GM18517 (cell line): ENCODE results near the gene AP1G2.
A peak's percentile ranks its signal among the peaks of the same experiment; 100 is the strongest.

Experiments used
- ATAC-seq: cut with Tn5 transposase; IDR thresholded peaks from one replicate; pipeline ENCODE4 v1.9.1; 2021; ENCODE audit warnings: mild to moderate bottlenecking, moderate library complexity; ENCODE audit not compliant: unreplicated experiment

AP1G2 gene

DNA sequence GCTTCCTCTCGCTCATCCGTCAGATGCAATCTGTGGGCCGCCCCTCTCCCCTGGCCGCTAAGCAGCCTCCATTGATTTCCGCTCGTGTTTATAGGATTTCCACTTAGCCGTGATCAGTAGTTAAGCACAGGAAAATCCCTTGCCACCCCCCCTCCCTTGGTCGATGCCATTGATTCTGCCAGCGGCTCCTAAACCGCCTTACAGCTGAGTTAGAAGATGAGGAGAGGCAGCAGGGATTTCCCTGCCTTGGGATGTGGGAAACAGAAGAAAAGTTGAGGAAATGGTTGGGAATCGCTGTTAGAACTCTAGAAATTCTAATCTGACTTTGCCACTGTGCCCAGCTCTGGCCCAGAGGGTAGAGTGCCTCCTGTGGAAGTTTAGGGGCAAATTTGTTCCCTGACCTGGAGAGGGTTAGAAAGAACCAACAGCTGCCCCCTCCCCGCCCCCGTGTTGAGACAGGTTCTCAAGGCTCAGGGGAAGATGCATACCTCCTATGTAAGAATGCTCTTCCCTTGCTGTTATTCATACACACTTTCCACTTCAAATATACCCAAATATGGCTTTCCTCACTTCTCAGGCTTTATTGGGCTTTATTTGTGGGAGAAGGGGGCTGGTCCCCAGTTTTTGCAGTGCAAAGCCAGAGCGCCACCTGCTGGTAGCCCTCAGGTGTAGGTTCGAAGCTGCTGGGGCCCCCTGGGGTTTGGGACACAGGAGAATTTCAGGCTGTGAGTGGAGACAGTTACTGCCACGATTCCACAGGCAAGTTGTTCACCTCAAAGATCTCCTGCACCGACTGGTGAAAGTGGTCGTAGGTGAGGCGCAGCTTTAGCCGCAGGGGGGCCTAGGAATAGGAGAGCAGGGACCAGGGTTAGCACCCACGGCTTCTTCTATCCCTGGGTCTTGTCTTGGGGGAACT, 8.3 kb downstream of the AP1G2 start:
- no peak for ATAC-seq

DNA sequence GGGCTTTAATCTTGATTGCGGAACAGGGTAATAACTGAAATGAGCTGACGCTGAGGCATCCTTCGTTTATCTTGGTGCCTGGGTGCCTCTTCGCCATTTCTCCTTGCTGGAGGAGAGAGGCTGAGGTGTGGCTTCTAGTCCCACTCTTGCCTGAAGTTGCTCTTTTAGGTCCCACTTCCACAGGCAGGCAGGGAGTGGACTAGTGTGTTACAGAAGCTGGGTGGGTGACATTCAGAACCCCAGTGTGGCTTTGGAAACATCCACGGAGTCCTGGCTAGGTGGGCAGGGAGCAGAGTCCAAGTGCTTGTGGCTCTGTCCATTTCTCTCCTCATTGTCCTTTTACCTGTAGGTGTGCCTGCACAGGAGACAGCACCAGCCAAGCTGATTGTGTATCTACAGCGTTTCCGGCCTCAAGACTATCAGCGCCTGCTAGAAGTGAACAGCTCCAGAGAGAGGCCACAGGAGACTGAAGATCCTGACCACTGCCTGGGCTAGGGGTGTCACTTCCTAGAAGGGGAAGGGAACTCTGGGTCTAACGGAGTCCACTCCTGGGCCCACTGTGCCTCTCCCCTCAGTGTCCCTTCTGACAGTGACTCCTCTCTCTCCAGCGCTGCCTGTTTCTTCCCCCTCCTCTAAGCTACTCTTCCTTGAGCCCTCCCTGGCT, 9.1 kb downstream of the AP1G2 start:
- ATAC-seq: no peak

DNA sequence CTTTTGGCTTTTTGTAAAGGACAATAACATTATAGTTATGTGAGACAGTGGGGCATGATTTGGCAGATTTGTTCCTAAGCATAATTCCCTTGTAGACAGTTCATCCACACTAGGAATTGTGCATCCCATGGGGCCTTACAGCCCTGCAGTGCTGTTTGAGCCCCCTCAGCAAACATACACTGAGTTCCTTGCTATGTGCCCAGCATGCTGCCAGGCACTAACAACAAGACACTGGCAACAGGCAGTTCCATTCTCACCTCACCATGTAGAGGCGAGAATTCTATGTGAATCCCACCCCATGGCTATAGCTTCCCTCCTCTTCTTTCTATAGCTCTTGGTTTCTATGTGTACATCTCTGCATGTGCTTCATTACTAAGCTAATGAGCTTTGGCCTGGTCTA, 9.6 kb downstream of the AP1G2 start:
- ATAC-seq: no peak

DNA sequence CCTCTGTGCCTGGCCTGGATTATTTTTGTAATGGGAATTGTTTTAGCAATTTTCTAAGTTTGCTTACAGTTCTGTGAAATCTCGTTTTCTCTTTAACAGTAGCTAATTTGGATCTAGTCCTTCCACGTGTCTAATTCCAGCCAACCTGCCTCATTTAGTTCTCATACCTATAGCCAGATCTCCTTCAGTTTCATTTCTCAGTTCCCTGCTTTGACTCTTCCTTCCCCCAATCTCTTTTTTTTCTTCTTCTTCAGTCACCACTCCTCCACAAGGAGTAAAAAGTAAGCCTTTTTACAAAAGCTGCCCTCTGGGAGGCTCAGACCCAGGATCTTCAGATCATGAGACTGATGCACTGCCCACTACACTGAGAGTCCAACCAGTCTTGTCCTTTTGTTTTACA, 10.1 kb downstream of the AP1G2 start:
- ATAC-seq: no peak

DNA sequence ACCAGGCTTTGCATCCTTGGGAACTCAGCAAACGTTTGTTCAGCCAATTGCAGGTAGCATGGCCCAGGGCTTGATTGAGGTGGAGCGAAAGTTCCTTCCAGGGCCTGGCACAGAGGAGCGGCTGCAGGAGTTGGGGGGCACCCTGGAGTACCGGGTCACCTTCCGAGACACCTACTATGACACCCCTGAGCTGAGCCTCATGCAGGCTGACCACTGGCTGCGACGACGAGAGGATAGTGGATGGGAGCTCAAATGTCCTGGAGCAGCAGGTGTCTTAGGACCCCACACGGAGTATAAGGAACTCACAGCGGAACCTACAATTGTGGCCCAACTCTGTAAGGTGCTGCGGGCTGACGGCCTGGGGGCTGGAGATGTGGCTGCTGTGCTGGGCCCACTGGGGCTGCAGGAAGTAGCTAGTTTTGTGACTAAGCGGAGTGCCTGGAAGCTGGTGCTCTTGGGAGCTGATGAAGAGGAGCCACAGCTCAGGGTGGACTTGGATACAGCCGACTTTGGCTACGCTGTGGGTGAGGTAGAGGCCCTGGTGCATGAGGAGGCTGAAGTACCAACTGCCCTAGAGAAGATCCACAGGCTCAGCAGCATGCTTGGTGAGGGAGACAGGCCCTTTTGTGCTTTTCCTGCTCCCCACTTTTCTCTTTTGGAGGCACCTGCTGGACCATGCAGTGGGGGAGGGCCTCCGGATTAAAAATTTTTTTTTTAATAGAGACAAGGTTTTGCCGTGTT, 10.7 kb downstream of the AP1G2 start:
- no peak for ATAC-seq

DNA sequence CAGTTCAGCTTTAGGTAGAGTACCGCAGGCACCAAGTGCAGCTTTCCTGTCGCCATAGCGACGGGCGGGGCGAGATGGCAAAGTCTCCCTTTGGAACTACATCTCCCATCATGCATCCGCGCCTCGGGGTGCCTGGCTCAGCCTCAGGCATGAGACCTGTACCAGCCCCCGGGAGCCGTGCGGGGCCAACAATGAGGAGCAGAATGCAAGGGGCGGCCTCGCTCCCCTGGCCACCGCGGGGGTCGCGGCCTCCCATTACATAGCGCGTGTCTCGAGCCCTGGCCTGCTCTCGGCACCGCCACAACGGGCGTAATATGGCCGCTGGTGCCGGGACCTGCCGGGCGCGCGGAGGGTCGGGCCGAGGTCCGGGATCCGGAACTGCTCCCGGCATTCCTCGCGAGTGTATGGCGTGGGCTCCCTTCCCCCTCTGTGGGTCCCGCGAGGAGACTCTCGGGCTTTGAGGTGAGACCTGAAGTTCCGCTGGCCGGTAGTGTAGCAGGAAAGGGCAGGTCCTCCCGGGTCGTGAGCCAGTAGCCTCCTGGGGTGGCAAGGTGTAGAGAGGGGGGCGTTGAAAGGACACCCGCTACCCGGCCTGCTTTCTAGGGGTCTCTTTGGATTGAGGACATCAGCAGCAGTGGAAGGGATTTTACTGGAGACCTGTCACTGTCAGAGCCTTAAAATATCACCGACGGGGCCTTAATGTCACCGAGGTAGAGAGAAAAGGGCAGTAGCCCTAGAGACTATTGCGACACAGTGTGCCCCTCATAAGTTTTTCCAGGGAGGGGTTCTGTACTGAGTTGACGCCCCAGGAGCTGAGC, 11.5 kb downstream of the AP1G2 start, which contains the start of gene THTPA:
Gene THTPA (plus strand): TSS at position 390 of the 818 bp plus-strand sequence. CDS start 487 bp downstream, outside the sequence.
- peak; percentile 88 for ATAC-seq

DNA sequence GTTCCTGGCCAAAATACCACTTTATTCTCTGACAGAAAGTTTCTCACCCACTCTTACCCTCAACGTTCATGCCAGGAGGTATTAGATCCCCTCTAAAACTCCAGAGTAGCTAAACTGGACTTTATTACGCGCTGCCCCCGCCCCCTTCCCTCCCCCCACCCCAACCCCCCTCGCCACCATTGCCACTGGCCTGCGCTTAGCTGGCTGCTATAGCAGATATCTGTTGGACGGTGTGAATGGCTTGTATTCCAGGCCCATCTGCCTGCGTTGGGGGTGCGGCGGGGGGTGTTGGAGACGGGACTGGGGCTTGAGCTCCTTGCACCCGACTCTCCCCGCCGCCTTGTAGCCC, 12.1 kb downstream of the AP1G2 start:
- no peak for ATAC-seq

DNA sequence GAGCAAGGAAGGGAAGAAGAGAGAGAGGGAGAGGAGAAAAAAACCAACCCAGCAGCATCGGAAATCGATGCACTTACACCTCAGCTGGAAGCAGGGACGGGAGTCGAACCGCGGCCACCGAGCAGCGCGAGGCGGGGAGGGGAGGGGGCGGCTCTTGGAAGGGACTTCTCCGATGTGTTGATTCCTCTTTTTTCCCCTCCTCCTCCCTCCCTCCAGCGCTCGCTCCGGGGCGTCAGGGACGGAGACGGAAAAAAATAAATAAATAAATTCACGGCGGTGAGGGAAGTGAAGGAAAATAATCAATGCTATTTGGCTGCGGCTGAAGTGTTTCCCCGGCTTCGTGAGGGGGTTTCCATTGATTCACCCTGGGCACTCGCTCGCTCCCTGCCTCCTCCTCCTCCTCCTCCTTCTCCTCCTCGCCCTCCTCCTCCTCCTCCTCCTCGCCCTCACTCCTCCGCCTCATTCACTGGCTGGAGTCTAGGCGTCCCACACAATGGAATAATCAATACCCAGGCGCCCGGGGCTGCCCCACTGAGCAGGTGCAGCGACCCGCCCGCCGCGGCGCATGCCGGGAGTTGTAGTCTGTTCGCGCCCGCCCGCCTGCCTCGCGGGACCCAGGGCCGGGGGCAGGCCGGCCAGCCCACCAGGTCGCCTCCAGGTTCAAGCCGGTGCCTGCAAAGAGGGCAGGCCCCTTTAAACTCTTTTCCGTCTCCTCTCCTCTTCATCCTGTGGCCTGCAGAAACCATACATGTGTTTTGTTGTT, 16.1 kb downstream of the AP1G2 start, which contains the start of gene ZFHX2:
Gene ZFHX2 (minus strand): TSS at position 500 of the 763 bp plus-strand sequence. CDS start 16,440 bp downstream, outside the sequence.
- ATAC-seq: no peak

DNA sequence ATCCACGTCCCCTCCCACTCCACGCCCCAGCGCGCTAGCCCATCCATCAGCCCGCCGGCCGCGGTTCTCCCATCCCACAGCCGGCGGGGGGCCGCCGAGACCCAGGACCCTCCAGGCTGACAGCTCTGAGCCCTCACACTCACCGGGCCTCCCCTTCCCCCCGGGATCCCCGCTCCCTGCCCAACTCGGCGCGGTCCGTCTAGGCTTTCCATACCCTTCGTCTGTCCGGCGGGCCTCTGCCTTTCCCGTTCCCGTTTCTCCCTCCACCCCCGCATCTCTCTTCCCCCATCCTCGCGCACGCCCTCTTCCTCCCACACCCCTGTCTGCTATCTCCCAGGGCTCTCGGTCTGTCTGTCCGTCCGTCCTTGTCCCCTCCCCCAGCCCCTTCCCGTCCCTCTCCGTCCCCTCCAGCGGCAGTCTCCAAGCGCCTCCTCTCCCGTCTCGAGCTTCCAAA, 16.8 kb downstream of the AP1G2 start:
- ATAC-seq: no peak

DNA sequence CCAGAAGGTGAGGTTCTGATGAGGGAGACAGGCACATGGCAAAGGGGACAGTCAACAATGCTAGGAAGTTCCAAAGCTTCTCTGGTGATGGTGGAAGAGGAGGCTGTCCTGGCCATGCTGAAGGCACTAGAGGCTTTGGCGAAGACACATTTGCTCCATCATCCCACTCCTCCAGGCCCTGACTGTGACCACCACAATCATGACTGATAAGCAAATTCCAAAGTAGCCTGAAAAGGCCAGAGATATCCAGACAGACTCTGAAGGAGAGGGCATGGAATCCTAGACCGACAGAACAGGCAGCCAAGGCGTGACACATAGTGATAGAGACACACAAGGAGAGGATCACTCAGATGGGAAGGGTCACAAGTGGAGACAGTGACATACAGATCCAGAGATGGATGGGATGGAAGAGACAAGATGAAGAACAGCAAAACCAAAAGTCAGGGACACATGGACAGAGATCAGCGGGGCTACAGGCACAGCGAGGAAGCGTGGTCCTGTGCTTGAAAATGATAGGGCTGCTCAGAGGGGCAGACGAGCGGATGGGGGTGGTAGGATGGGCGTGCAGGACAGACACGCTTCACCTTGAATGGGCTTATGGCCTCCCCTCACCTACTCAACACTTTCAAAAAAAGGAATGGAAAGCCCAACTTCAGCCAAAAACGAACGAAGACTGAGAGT, 17.3 kb downstream of the AP1G2 start:
- ATAC-seq: no peak

DNA sequence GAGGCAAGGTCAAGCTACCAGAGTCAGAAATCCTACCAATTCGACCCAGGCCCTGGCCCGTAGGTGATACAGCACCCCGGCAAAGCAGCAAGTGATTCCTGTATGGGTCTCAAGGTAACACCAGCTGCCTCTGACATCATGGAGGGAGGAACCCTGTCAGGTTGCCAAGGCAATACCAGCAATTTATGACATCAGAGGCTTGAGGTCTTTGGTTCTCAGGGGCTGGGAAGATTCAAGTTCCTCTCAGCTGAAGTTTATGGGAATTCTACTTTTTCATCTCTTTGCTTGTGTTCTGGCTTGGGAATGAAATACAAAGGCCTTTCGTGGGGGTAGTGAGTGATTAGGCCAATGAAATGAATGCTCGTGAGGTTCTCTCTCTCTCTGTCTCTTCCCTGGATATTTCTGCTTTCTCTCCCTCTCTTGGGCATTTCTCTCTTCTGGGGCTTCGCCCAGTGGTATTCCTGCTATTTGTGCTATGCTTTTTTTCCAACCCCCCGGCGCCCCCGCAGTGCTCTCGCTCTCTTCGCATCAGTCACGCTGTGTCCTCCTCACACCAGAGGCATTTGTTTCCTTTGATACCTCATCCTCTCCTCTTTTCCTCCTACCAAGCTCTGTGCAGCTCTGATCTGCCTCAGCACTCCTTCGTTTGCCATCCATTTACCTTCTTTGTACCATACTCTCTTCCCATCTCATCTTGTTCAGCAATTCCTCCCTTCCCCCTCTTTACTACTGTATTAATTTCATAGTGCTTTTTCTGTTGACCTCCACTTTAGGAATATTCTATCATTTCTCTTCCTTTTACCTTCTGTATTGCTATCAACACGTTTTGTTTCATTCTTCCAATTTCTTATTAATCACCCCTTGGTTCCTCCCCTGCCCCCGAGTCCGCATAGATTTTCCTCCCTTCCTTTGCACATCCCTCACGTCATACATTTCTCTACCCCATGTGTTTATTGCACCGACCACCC, 19.0 kb downstream of the AP1G2 start:
- no peak for ATAC-seq

DNA sequence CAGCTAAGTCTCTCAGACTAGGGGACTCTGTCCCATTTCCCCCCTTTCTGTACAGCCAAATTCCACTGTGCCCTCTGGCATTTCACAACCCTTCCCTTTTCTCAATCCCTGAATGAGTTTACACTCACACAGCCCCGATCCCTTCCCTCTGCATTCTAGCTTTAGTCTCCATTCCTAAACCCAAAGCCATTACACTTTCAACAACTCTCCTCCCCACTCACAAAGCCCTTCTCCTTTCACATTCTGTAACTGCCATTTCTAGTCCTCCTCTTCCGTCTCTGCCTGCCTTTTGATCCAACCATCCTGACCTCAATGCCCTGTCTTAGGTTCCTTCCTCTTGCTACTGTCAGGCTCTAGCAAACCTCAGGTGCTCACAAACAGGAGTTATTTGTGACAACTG, 19.7 kb downstream of the AP1G2 start:
- ATAC-seq: no peak

DNA sequence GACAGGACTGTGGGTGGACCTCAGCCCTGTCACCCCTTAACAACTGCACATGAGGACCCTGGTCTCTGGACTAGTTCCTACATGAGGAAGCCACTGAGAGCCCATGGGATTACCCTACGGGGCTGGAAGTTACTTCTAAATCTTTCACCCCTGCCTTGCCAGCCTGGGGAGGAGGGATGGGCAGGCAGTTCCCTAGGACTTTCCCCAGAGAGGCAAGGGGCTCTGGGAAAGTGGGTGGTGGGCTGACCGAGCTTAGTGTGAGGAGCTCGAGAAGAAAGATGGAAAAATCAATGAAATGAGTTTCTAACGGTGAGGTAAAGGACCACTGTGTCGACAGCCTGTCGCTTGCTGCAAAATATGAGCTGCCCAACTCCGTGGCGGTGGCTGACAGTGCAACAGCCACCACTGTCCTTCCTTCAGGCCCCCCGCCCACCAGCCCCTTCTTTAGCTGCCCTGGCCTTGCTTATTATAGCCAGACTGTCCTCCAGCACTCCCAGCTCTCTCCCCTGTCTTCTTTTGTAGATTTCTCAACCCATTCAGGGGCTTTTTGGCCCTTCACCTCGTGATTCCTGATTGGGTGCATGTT, 21.0 kb downstream of the AP1G2 start:
- no peak for ATAC-seq

DNA sequence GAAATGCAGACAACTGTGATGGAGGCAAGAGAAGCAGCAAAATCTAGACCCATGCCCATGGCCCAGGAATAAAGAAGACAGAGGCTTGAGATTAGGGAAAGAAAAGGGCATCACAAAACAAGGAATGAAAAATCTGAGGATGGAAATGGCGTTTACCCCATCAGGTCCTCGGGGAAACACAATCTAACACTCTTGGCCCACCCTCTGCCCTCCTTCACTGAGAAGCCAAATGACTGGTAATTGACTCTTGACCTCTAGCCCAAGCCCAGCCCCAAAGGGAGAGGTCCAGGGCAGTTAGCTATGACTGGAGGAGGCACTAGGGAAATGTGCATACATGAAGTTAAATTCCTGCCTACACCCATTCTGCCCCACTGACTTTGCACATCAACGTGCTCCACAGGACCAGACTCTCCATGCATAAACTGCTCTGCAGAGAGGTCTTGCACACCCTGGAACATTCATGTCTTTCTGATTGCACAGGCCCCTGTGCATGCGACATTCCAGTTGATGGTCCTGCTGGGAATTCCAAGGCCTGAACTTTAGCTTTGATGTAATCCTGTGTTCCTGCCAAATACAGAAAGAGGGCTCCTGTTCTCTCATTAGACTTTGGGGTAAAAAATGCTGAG, 21.7 kb downstream of the AP1G2 start:
- ATAC-seq: no peak

DNA sequence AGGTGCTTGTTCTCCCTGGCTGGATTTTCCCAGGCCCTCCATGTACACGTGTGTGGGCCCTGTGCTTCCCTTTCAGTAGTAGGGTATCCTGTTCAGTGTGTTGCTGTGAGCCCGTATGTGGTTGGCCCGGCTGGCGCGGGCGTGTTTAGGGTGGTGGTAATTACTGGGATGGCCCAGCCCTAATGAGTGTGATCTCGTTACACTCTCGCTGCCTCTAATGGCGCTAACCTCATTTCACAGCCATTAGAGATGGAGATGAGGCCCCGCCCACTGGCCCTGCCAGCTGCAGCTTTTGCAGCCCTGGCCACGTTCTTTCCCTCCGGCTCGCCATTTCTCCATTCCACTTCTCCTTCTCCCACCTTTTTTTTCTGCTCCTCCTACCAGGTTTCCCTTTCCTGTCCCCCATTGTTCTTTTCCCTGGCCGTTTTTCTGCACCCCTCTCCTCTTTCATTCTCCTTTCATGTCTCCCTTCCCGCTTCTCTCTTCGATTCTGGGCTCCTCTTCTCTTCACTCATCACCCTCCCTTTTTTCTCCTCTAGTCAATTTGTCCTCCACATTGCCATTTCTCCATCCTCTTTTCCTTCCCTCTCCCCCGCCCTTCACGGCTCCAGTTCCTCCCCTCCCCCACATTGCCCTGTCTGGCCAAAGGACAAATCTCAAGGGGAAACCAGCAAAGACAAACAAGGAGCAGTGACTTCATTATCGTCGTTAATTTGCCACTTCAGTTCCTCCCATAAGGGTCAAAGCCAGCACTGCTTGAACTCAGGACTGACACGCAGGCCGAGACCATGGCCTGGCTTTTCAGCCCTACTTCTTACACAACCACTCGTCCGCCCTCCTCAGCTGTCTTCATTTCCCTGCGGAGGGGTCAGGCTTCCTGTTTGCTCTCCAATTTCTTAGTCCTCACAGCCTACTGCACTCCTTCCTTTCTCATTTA, 22.8 kb downstream of the AP1G2 start:
- ATAC-seq: no peak

DNA sequence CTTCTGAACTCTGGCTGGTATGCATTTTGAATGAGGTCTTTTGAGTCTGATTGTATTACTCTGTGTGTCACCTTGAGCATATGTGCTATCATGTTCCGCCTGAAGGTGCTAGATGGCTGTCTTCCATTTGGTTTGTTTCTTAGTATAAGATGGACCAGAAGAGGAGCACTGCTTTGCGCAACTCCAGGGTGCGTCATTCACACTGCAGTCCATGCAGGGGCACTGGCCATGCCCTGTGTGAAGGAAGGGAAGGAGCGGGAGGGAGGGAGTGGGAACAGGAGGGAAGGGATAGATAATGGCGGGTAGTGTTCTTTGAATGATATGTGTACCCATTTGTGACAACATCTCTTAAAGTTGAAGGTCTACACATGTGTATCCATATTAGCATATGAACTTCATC, 24.2 kb downstream of the AP1G2 start:
- no peak for ATAC-seq
